ENCODE data around the gene EDARADD.

Gene EDARADD

DNA sequence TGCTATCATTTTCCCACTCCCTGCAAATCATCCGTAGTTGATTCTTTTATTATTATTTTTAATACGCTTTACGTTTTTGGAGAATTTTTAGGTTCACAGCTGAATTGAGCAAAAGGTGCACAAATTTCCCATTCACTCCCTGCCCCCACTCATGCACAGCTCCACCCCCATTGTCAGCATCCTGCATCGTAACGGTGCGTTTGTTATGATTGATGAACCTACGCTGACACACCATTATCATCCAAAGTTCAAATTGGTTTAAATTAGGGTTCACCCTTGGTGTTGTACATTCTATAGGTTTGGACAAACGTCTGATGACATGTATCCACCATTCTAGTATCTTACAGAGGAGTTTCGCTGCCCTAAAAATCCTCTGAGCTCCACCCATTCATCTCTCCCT, 44.5 kb downstream of the EDARADD start:
- H3K27me3 ChIP-seq (ENCODE audit: insufficient read depth, low read length, poor library complexity), result no peaks in the 10 kb centered on the region
- ATAC-seq (ENCODE audit: insufficient read depth, low read depth), result no peak
- H3K4me2 ChIP-seq (ENCODE audit: insufficient read depth, low read length), result no peak overlapping the region
- no peak overlapping the region for H2AFZ ChIP-seq (ENCODE audit: low read depth, low read length)
- H3K4me1 ChIP-seq (ENCODE audit: insufficient read depth, low read length), result no peaks in the 10 kb centered on the region
- DNase-seq, result no peak
- H3K9ac ChIP-seq (ENCODE audit: low read depth, low read length), result no peak overlapping the region
- H3K27ac ChIP-seq (ENCODE audit: low read length), result no peak overlapping the region
- H4K20me1 ChIP-seq (ENCODE audit: insufficient read depth, low read length), result no peaks in the 10 kb centered on the region
- H3K9me3 ChIP-seq (ENCODE audit: insufficient read depth, low read length, severe bottlenecking), result no peaks in the 10 kb centered on the region
- no peak overlapping the region for H3K4me3 ChIP-seq (ENCODE audit: low read depth in 1 of 2, low read length in 2 of 2)
- no peaks in the 10 kb centered on the region for H3K79me2 ChIP-seq (ENCODE audit: insufficient read depth, low read length)
- TF ChIP-seq EZH2 (IDR thresholded peaks at IDR 0.05; ENCODE audit: borderline replicate concordance, low read depth, low read length, severe bottlenecking), result no peak
- TF ChIP-seq, protein P1, sequence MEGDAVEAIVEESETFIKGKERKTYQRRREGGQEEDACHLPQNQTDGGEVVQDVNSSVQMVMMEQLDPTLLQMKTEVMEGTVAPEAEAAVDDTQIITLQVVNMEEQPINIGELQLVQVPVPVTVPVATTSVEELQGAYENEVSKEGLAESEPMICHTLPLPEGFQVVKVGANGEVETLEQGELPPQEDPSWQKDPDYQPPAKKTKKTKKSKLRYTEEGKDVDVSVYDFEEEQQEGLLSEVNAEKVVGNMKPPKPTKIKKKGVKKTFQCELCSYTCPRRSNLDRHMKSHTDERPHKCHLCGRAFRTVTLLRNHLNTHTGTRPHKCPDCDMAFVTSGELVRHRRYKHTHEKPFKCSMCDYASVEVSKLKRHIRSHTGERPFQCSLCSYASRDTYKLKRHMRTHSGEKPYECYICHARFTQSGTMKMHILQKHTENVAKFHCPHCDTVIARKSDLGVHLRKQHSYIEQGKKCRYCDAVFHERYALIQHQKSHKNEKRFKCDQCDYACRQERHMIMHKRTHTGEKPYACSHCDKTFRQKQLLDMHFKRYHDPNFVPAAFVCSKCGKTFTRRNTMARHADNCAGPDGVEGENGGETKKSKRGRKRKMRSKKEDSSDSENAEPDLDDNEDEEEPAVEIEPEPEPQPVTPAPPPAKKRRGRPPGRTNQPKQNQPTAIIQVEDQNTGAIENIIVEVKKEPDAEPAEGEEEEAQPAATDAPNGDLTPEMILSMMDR (IDR thresholded peaks at IDR 0.05; ENCODE audit: borderline replicate concordance, extremely low read depth, low read length, poor library complexity, severe bottlenecking), result no peak
- H3K36me3 ChIP-seq (ENCODE audit: insufficient read depth, low read length), result no peaks in the 10 kb centered on the region

- Histone ChIP-seq H4K20me1 (ENCODE audit: insufficient read depth, low read length) (no peaks in the 10 kb centered on the region), H3K4me1 (ENCODE audit: insufficient read depth, low read length) (no peaks in the 10 kb centered on the region), H3K27ac (ENCODE audit: low read length) (no peak overlapping the region), H3K4me3 (ENCODE audit: low read depth in 1 of 2, low read length in 2 of 2) (no peak overlapping the region), H3K27me3 (ENCODE audit: insufficient read depth, low read length, poor library complexity) (no peaks in the 10 kb centered on the region), H3K4me2 (ENCODE audit: insufficient read depth, low read length) (no peak overlapping the region), H3K9ac (ENCODE audit: low read depth, low read length) (no peak overlapping the region), H3K36me3 (ENCODE audit: insufficient read depth, low read length) (no peaks in the 10 kb centered on the region), H3K9me3 (ENCODE audit: insufficient read depth, low read length, severe bottlenecking) (no peaks in the 10 kb centered on the region), H2AFZ (ENCODE audit: low read depth, low read length) (no peak overlapping the region), H3K79me2 (ENCODE audit: insufficient read depth, low read length) (no peaks in the 10 kb centered on the region)
- no peak for TF ChIP-seq EZH2 (IDR thresholded peaks at IDR 0.05; ENCODE audit: borderline replicate concordance, low read depth, low read length, severe bottlenecking)
- TF ChIP-seq, protein P1 (IDR thresholded peaks at IDR 0.05; ENCODE audit: borderline replicate concordance, extremely low read depth, low read length, poor library complexity, severe bottlenecking), result no peak
- DNase-seq (no peak), ATAC-seq (ENCODE audit: insufficient read depth, low read depth) (no peak)
These were observed 46.3 kb downstream of the EDARADD start for GRCh38 chr1:236440373-236440772.

DNA sequence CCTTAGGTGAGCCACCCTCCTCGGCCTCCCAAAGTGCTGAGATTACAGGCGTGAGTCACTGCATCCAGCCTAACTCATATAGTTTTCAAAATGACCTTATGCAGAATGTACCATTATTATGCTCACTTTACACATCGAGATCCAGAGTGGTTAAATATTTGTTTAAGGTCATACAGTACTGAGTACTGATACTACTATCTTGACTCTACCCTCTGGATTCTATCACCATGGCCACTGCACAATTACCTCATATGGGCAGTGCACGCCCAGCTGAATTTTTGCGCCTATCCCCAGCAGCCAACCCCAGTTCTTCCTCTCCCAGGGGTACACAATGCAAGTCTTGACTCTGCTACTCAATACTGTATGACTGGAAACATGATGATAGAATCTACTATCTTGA, 56.7 kb downstream of the EDARADD start:
- no peak overlapping the region for H3K4me3 ChIP-seq (ENCODE audit: low read depth in 1 of 2, low read length in 2 of 2)
- H4K20me1 ChIP-seq (ENCODE audit: insufficient read depth, low read length), result no peaks in the 10 kb centered on the region; the same call in 1 of the 2 replicates
- H3K4me2 ChIP-seq (ENCODE audit: insufficient read depth, low read length), result no peak overlapping the region
- H3K27me3 ChIP-seq (ENCODE audit: insufficient read depth, low read length, poor library complexity), result no peaks in the 10 kb centered on the region
- H3K79me2 ChIP-seq (ENCODE audit: insufficient read depth, low read length), result no peaks in the 10 kb centered on the region
- H3K9me3 ChIP-seq (ENCODE audit: insufficient read depth, low read length, severe bottlenecking), result no peaks in the 10 kb centered on the region
- TF ChIP-seq, protein P1 (IDR thresholded peaks at IDR 0.05; ENCODE audit: borderline replicate concordance, extremely low read depth, low read length, poor library complexity, severe bottlenecking), result no peak
- TF ChIP-seq EZH2 (IDR thresholded peaks at IDR 0.05; ENCODE audit: borderline replicate concordance, low read depth, low read length, severe bottlenecking), result no peak
- no peaks in the 10 kb centered on the region for H3K36me3 ChIP-seq (ENCODE audit: insufficient read depth, low read length)
- no peak overlapping the region for H2AFZ ChIP-seq (ENCODE audit: low read depth, low read length)
- no peak overlapping the region for H3K27ac ChIP-seq (ENCODE audit: low read length)
- H3K4me1 ChIP-seq (ENCODE audit: insufficient read depth, low read length), result no peaks in the 10 kb centered on the region
- ATAC-seq (ENCODE audit: insufficient read depth, low read depth), result no peak
- no peak for DNase-seq
- H3K9ac ChIP-seq (ENCODE audit: low read depth, low read length), result no peak overlapping the region
